GM18502 (cell line): ENCODE results near the gene UBASH3A.

Source experiments
- ATAC-seq: cut with Tn5 transposase; IDR thresholded peaks from one replicate; pipeline ENCODE4 v1.9.1; 2021; ENCODE audit warnings: mild to moderate bottlenecking; ENCODE audit not compliant: unreplicated experiment, poor library complexity

UBASH3A gene

GRCh38 chr21:42374457-42374856 is 29.2 kb upstream of the UBASH3A start:
- no peak for ATAC-seq

- ATAC-seq: no peak
These were observed 28.7 kb upstream of the UBASH3A start for GRCh38 chr21:42374864-42375499.

- ATAC-seq: no peak
These were observed 28.2 kb upstream of the UBASH3A start for GRCh38 chr21:42375506-42375905.

GRCh38 chr21:42375966-42376337 is 27.8 kb upstream of the UBASH3A start:
- no peak for ATAC-seq

- ATAC-seq: no peak
These were observed 27.2 kb upstream of the UBASH3A start for GRCh38 chr21:42376338-42376982.

- ATAC-seq: no peak
These were observed 26.3 kb upstream of the UBASH3A start for GRCh38 chr21:42377211-42377950.

GRCh38 chr21:42377951-42378340 is 25.8 kb upstream of the UBASH3A start:
- ATAC-seq: no peak

GRCh38 chr21:42378418-42378817 is 25.3 kb upstream of the UBASH3A start:
- no peak for ATAC-seq

GRCh38 chr21:42379426-42380215 is 24.1 kb upstream of the UBASH3A start:
- ATAC-seq: no peak

GRCh38 chr21:42381347-42381984 is 22.2 kb upstream of the UBASH3A start:
- ATAC-seq: no peak

- ATAC-seq: no peak
These were observed 20.8 kb upstream of the UBASH3A start for GRCh38 chr21:42382915-42383314.

- no peak for ATAC-seq
These were observed 20.4 kb upstream of the UBASH3A start for GRCh38 chr21:42383331-42383730.

- ATAC-seq: no peak
These were observed 19.4 kb upstream of the UBASH3A start for GRCh38 chr21:42384156-42384945.

- ATAC-seq: no peak
These were observed 18.7 kb upstream of the UBASH3A start for GRCh38 chr21:42384989-42385388.

GRCh38 chr21:42385619-42386018 is 18.1 kb upstream of the UBASH3A start:
- ATAC-seq: no peak

GRCh38 chr21:42386034-42386591 is 17.6 kb upstream of the UBASH3A start:
- no peak for ATAC-seq

GRCh38 chr21:42387164-42387563 is 16.5 kb upstream of the UBASH3A start:
- ATAC-seq: no peak

- ATAC-seq: no peak
These were observed 15.8 kb upstream of the UBASH3A start for GRCh38 chr21:42387843-42388340.
